GM12878 (cell line): Measurements from ENCODE around the gene WWOX. TPM values are rescaled to one million over a fixed set of nuclear protein-coding genes. Genes with fewer than 3 reads are reported as not detected.

Experiments used
- ATAC-seq: fragments of 200-7000 bp; cut with Tn5 transposase; 3 replicates; pipeline ENCODE4 v1.9.1; 2020; ENCODE audit warnings: mild to moderate bottlenecking, moderate library complexity
- BruUV-seq: library from RNA; stranded (reverse); fragments of 400-500 nt; replicated peaks from 2 replicates; lab custom pipeline; 2021; lab: Mats Ljungman, UMichigan
- CTCF ChIA-PET: fragments of 300-600 bp; sonication (Branson Sonifier 250); formaldehyde crosslinking; extraction: SDS; loops from one replicate; lab custom pipeline; 2021; ENCODE audit warnings: inconsistent platforms; lab: Yijun Ruan, JAX
- POLR2A ChIA-PET: fragments of 350-600 bp; formaldehyde crosslinking; extraction: SDS; loops from one replicate; lab custom pipeline; 2021; ENCODE audit warnings: inconsistent platforms; lab: Charles Lee
- RAD21 ChIA-PET: fragments of 300-600 bp; sonication (Branson Sonifier 250); formaldehyde crosslinking; loops from one replicate; lab custom pipeline; 2023; ENCODE audit warnings: antibody characterized with exemption; ENCODE audit not compliant: unreplicated experiment; lab: Charles Lee
- SMC1A ChIA-PET: fragments of 300-600 bp; sonication (Branson Sonifier 250); formaldehyde crosslinking; loops from one replicate; lab custom pipeline; 2023; ENCODE audit not compliant: unreplicated experiment, uncharacterized antibody; lab: Charles Lee
- DNase-seq: peaks from one replicate; pipeline ENCODE4 v3.0.0-alpha.2; 2011; ENCODE audit warnings: low read depth, low spot score
- FAIRE-seq: peaks from 3 replicates; lab custom pipeline; 2011; peaks lifted over from hg19 to GRCh38; lab: Jason Lieb, UNC
- H2AFZ ChIP-seq: 2 replicates; pipeline ENCODE4 v1.6.0; 2011; ENCODE audit warnings: low read depth, low read length, control low read depth; ENCODE audit not compliant: control insufficient read depth
- H3K27ac ChIP-seq: 2 replicates; pipeline ENCODE4 v1.5.1; 2011; ENCODE audit warnings: control low read depth; ENCODE audit not compliant: control insufficient read depth, insufficient read depth
- H3K27me3 ChIP-seq, 2 experiments: replicated peaks in 1 of 2; 2 replicates each; pipeline versions ENCODE4 v1.6.0 to v1.6.1; 2011; ENCODE audit warnings: low read length in 1 of 2; ENCODE audit not compliant: control insufficient read depth in 2 of 2, insufficient read depth in 2 of 2
- H3K36me3 ChIP-seq, 2 experiments: 2 replicates each; pipeline ENCODE4 v1.5.1; 2011; ENCODE audit warnings: low read length in 1 of 2; ENCODE audit not compliant: control insufficient read depth in 2 of 2, insufficient read depth in 2 of 2
- H3K4me1 ChIP-seq: 2 replicates; pipeline ENCODE4 v1.6.1; 2011; ENCODE audit warnings: mild to moderate bottlenecking, low read length, moderate library complexity, mixed read lengths; ENCODE audit not compliant: control insufficient read depth, insufficient read depth
- H3K4me2 ChIP-seq: 2 replicates; pipeline ENCODE4 v1.6.0; 2011; ENCODE audit warnings: control low read depth; ENCODE audit not compliant: control insufficient read depth, insufficient read depth
- H3K4me3 ChIP-seq: fragments of 200-600 bp; sonication (generic); 2 replicates; pipeline ENCODE4 v1.5.1; 2016
- H3K79me2 ChIP-seq: 2 replicates; pipeline ENCODE4 v1.6.0; 2011; ENCODE audit warnings: low read length; ENCODE audit not compliant: control insufficient read depth, insufficient read depth
- H3K9ac ChIP-seq: 2 replicates; pipeline ENCODE4 v1.8.0; 2011; ENCODE audit warnings: low read length, control low read depth, mixed read lengths; ENCODE audit not compliant: control insufficient read depth, insufficient read depth
- H3K9me3 ChIP-seq: replicated peaks from 3 replicates; pipeline ENCODE4 v1.5.1; 2011; ENCODE audit warnings: mild to moderate bottlenecking, low read length; ENCODE audit not compliant: control insufficient read depth, insufficient read depth
- H4K20me1 ChIP-seq: 2 replicates; pipeline ENCODE4 v1.6.0; 2011; ENCODE audit not compliant: control insufficient read depth, insufficient read depth
- BACH1 ChIP-seq: fragments of 450-650 bp; IDR thresholded peaks from 2 replicates; pipeline ENCODE4 v1.6.1; 2017; ENCODE audit warnings: mild to moderate bottlenecking, borderline replicate concordance
- CREM ChIP-seq: IDR thresholded peaks from 2 replicates; pipeline ENCODE4 v1.6.1; 2014; ENCODE audit warnings: antibody characterized with exemption, low read depth
- EED ChIP-seq: sonication (generic); IDR thresholded peaks from 2 replicates; pipeline ENCODE4 v1.6.1; 2016; ENCODE audit warnings: antibody characterized with exemption, low read depth
- HDAC2 ChIP-seq: fragments of 200-600 bp; sonication (generic); IDR thresholded peaks from 2 replicates; pipeline ENCODE4 v1.6.1; 2017
- IKZF2 ChIP-seq, 2 experiments: fragments of 450-650 bp; IDR thresholded peaks; 2 replicates each; pipeline ENCODE4 v1.6.1; 2017; ENCODE audit warnings: mild to moderate bottlenecking in 2 of 2, moderate library complexity in 2 of 2
- JUNB ChIP-seq: IDR thresholded peaks from 2 replicates; pipeline ENCODE4 v1.6.1; 2016; ENCODE audit warnings: antibody characterized with exemption, mild to moderate bottlenecking
- MTA2 ChIP-seq: fragments of 450-650 bp; IDR thresholded peaks from 2 replicates; pipeline ENCODE4 v1.6.1; 2016; ENCODE audit warnings: low read depth, mild to moderate bottlenecking, moderate library complexity
- TCF12 ChIP-seq: IDR thresholded peaks from 2 replicates; pipeline ENCODE4 v1.6.1; 2011; ENCODE audit warnings: low read depth, mild to moderate bottlenecking, low read length
- ZNF24 ChIP-seq: fragments of 450-650 bp; IDR thresholded peaks from 2 replicates; pipeline ENCODE4 v1.6.1; 2017; ENCODE audit warnings: antibody characterized with exemption, mild to moderate bottlenecking
- ZNF592 ChIP-seq: fragments of 450-650 bp; IDR thresholded peaks from 2 replicates; pipeline ENCODE4 v1.6.1; 2017; ENCODE audit warnings: mild to moderate bottlenecking, moderate library complexity
- WGBS: methylation state at CpG from one replicate; pipeline ENCODE4 v1.1.6; 2016; ENCODE audit warnings: low lambda C conversion rate; ENCODE audit not compliant: insufficient replicate concordance, insufficient coverage; ENCODE audit errors: missing lambda C conversion rate; 5-methylcytosine and 5-hydroxymethylcytosine counted together
- in situ Hi-C: fragments of 300-500 bp; cut with MboI; formaldehyde crosslinking; loops from 9 replicates; pipeline ENCODE4 v1.14.3; 2018; ENCODE audit warnings: mixed read lengths
- intact Hi-C: fragments of 100-400 bp; cut with micrococcal nuclease; formaldehyde crosslinking; loops from one replicate; pipeline ENCODE4 v1.14.2; 2022; ENCODE audit not compliant: unreplicated experiment
- polyA plus RNA-seq, 11 experiments: library from polyadenylated mRNA; depleted of rRNA in 4 of 11; unstranded in 6 of 11; stranded (reverse) in 5 of 11; fragments of >200 nt; fragmentation: Nextera tagmentation in 4 of 11; fragmentation: Illumina TruSeq in 1 of 11; extraction: Ambion mirVana in 4 of 11; extraction: Trizol in 1 of 11; gene quantifications; 1 replicate in 1 of 11; 2 replicates in 10 of 11; pipeline versions ENCODE4 v1.2.1 to v1.2.3, GENCODE V29; 2011 to 2016; ENCODE audit warnings: inconsistent platforms in 2 of 11, missing spikeins in 2 of 11, low read depth in 1 of 11
- total RNA-seq, 4 experiments: library from RNA; depleted of rRNA in 3 of 4; stranded (reverse); fragments of >200 nt in 3 of 4; fragmentation: Illumina TruSeq in 1 of 4; extraction: Trizol in 1 of 4; gene quantifications; 2 replicates each; pipeline versions ENCODE4 v1.2.1 to v1.2.3, GENCODE V29; 2013 to 2021
- TF ChIP-seq, protein P1 (sequence below): fragments of 450-650 bp; IDR thresholded peaks from 2 replicates; pipeline ENCODE4 v1.6.1; 2017; ENCODE audit warnings: mild to moderate bottlenecking
- TF ChIP-seq, protein P2 (sequence below): fragments of 450-650 bp; IDR thresholded peaks from 2 replicates; pipeline ENCODE4 v1.6.1; 2016; ENCODE audit warnings: mild to moderate bottlenecking
- TF ChIP-seq, protein P3 (sequence below): fragments of 450-650 bp; IDR thresholded peaks from 2 replicates; pipeline ENCODE4 v1.6.1; 2018; ENCODE audit warnings: borderline replicate concordance, mild to moderate bottlenecking; ENCODE audit not compliant: partially characterized antibody
- TF ChIP-seq, protein P4 (sequence below): IDR thresholded peaks from 2 replicates; pipeline ENCODE4 v1.6.1; 2011; ENCODE audit warnings: borderline replicate concordance, low read depth, mild to moderate bottlenecking, moderate library complexity, low read length; ENCODE audit not compliant: insufficient read depth, poor library complexity, severe bottlenecking

The WWOX gene
- total and polyA plus RNA-seq, 10 of the 15 experiments (the other 5 are each of a cell fraction or from before 2014, with no cell fraction given): 2.8 to 24.4 (median 17.8) TPM

DNA sequence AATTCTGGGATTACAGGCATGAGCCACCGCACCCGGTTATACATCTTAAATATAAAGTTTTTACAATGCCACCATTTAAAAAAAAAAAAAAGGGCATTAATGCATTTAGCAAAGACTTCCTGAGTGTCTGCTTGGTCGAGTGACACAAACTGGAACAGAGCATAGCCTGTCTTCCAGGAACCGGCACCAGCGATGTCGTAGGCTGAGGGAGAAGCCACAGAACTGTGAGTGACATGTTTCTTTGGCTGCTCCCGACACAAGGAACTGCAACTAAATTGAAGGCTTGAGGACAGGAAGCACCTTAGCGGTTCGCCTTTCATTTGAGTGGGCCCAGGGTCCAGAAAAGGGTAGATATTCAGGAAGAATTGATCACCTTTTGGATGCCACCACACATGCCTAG, 783.3 kb downstream of the WWOX start:
- FAIRE-seq (no peak), ATAC-seq (no peak), DNase-seq (no peak)
- no peak overlapping the region for H3K9ac ChIP-seq
- CTCF ChIA-PET: no interaction called here
- no TSS peak for BruUV-seq
- intact Hi-C loops: no loop called here
- no peaks in the 10 kb centered on the region for H3K79me2 ChIP-seq
- in situ Hi-C loops: no loop called here
- RAD21 ChIA-PET: no interaction called here
- no peaks in the 10 kb centered on the region for H3K4me1 ChIP-seq
- no peak overlapping the region for H3K4me3 ChIP-seq
- no peak overlapping the region for H2AFZ ChIP-seq
- H3K4me2 ChIP-seq: no peak overlapping the region
- no peaks in the 10 kb centered on the region for H3K36me3 ChIP-seq
- SMC1A ChIA-PET: no interaction called here
- H3K9me3 ChIP-seq: no peaks in the 10 kb centered on the region
- no peak overlapping the region for H3K27ac ChIP-seq
- POLR2A ChIA-PET: no interaction called here
- H4K20me1 ChIP-seq: no peaks in the 10 kb centered on the region
- no peaks in the 10 kb centered on the region for H3K27me3 ChIP-seq
- WGBS: 32% methylated on average over 9 of the region's 9 CpGs
- TF ChIP-seq IKZF2 (IDR thresholded peaks at IDR 0.05) (no peak), JUNB (no peak), MTA2 (no peak), EED (no peak), HDAC2 (no peak), ZNF592 (no peak), CREM (no peak), TCF12 (no peak), BACH1 (no peak), ZNF24 (no peak)
- TF ChIP-seq, protein P1, sequence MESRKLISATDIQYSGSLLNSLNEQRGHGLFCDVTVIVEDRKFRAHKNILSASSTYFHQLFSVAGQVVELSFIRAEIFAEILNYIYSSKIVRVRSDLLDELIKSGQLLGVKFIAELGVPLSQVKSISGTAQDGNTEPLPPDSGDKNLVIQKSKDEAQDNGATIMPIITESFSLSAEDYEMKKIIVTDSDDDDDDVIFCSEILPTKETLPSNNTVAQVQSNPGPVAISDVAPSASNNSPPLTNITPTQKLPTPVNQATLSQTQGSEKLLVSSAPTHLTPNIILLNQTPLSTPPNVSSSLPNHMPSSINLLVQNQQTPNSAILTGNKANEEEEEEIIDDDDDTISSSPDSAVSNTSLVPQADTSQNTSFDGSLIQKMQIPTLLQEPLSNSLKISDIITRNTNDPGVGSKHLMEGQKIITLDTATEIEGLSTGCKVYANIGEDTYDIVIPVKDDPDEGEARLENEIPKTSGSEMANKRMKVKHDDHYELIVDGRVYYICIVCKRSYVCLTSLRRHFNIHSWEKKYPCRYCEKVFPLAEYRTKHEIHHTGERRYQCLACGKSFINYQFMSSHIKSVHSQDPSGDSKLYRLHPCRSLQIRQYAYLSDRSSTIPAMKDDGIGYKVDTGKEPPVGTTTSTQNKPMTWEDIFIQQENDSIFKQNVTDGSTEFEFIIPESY: no peak
- TF ChIP-seq, protein P2, sequence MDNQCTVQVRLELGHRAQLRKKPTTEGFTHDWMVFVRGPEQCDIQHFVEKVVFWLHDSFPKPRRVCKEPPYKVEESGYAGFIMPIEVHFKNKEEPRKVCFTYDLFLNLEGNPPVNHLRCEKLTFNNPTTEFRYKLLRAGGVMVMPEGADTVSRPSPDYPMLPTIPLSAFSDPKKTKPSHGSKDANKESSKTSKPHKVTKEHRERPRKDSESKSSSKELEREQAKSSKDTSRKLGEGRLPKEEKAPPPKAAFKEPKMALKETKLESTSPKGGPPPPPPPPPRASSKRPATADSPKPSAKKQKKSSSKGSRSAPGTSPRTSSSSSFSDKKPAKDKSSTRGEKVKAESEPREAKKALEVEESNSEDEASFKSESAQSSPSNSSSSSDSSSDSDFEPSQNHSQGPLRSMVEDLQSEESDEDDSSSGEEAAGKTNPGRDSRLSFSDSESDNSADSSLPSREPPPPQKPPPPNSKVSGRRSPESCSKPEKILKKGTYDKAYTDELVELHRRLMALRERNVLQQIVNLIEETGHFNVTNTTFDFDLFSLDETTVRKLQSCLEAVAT: no peak
- TF ChIP-seq, protein P3, sequence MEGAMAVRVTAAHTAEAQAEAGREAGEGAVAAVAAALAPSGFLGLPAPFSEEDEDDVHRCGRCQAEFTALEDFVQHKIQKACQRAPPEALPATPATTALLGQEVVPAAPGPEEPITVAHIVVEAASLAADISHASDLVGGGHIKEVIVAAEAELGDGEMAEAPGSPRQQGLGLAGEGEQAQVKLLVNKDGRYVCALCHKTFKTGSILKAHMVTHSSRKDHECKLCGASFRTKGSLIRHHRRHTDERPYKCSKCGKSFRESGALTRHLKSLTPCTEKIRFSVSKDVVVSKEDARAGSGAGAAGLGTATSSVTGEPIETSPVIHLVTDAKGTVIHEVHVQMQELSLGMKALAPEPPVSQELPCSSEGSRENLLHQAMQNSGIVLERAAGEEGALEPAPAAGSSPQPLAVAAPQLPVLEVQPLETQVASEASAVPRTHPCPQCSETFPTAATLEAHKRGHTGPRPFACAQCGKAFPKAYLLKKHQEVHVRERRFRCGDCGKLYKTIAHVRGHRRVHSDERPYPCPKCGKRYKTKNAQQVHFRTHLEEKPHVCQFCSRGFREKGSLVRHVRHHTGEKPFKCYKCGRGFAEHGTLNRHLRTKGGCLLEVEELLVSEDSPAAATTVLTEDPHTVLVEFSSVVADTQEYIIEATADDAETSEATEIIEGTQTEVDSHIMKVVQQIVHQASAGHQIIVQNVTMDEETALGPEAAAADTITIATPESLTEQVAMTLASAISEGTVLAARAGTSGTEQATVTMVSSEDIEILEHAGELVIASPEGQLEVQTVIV: no peak
- TF ChIP-seq, protein P4, sequence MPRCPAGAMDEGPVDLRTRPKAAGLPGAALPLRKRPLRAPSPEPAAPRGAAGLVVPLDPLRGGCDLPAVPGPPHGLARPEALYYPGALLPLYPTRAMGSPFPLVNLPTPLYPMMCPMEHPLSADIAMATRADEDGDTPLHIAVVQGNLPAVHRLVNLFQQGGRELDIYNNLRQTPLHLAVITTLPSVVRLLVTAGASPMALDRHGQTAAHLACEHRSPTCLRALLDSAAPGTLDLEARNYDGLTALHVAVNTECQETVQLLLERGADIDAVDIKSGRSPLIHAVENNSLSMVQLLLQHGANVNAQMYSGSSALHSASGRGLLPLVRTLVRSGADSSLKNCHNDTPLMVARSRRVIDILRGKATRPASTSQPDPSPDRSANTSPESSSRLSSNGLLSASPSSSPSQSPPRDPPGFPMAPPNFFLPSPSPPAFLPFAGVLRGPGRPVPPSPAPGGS: no peak
